ENCODE results near the gene AFF3. TPM values are rescaled to one million over a fixed set of nuclear protein-coding genes. Genes with fewer than 3 reads are reported as not detected.

The AFF3 gene
- total and polyA plus RNA-seq, 2 of the 13 experiments (the other 11 are each of a cell fraction or from before 2014, with no cell fraction given), result not detected

GRCh38 chr2:99504844-99505584, 637.4 kb downstream of the AFF3 start:
- no peak overlapping the region for H3K4me3 ChIP-seq (replicated peaks in 1 of 3; ENCODE audit: insufficient read depth in 1 of 3, low read depth in 2 of 3, low read length in 3 of 3)
- POLR2A ChIA-PET, result no interaction called here
- H3K4me2 ChIP-seq (ENCODE audit: low read depth, low read length), result no peak overlapping the region
- in situ Hi-C loops (cut with HindIII; ENCODE audit: extremely low pct_ligation_motif_present, low pct_unique_long_range_greater_than_20kb) (no loop called here), intact Hi-C loops (cut with micrococcal nuclease; ENCODE audit: unreplicated experiment) (no loop called here)
- no peak overlapping the region for H3K9ac ChIP-seq (ENCODE audit: insufficient read depth, low read depth, low read length)
- no peak for TF ChIP-seq NPAS2 (CRISPR knock-in tag; IDR thresholded peaks at IDR 0.05; ENCODE audit: borderline replicate concordance)
- TF ChIP-seq ZNF251 (CRISPR knock-in tag; IDR thresholded peaks at IDR 0.05), result no peak
- no peak for TF ChIP-seq ZFP82 (CRISPR knock-in tag; IDR thresholded peaks at IDR 0.05; ENCODE audit: borderline replicate concordance)
- no peak for TF ChIP-seq RFX5 (IDR thresholded peaks at IDR 0.05; ENCODE audit: low read depth, low read length)
- TF ChIP-seq TAF1 (CRISPR knock-in tag; IDR thresholded peaks at IDR 0.05), result no peak
- no peak for TF ChIP-seq MIER2 (CRISPR knock-in tag; IDR thresholded peaks at IDR 0.05)
- no peak for TF ChIP-seq CREBL2 (CRISPR knock-in tag; IDR thresholded peaks at IDR 0.05; ENCODE audit: borderline replicate concordance)
- TF ChIP-seq DPF2 (CRISPR knock-in tag; IDR thresholded peaks at IDR 0.05; ENCODE audit: borderline replicate concordance, low read depth), result no peak
- no peak for TF ChIP-seq SP1 (IDR thresholded peaks at IDR 0.05)
- TF ChIP-seq SP1 (CRISPR knock-in tag; IDR thresholded peaks at IDR 0.05), result no peak
- no peak for TF ChIP-seq SMAD1 (CRISPR knock-in tag; IDR thresholded peaks at IDR 0.05; ENCODE audit: borderline replicate concordance, low read depth)
- TF ChIP-seq ZXDC (CRISPR knock-in tag; IDR thresholded peaks at IDR 0.05), result no peak
- no peak for TF ChIP-seq ZSCAN25 (CRISPR knock-in tag; IDR thresholded peaks at IDR 0.05)
- no peak for TF ChIP-seq MAFF (IDR thresholded peaks at IDR 0.05; ENCODE audit: low read depth, low read length)
- TF ChIP-seq IKZF4 (CRISPR knock-in tag; IDR thresholded peaks at IDR 0.05; ENCODE audit: borderline replicate concordance, low read depth, not compliant biosample characterization), result no peak
- TF ChIP-seq NCOA2 (CRISPR knock-in tag; IDR thresholded peaks at IDR 0.05), result no peak
- no peak for TF ChIP-seq XRCC5 (optimal IDR thresholded peaks at IDR 0.05; ENCODE audit: low read length)
- no peak for TF ChIP-seq ZNF432 (CRISPR knock-in tag; IDR thresholded peaks at IDR 0.05; ENCODE audit: borderline replicate concordance)
- TF ChIP-seq ZFP41 (CRISPR knock-in tag; IDR thresholded peaks at IDR 0.05; ENCODE audit: borderline replicate concordance), result no peak
- peaks cover 1 to 14% of the 10 kb centered on the region in 2 experiments; a peak in 3 of 5 replicates for H3K27me3 ChIP-seq (ENCODE audit: control insufficient read depth in 1 of 2, insufficient read depth in 2 of 2, low read length in 2 of 2)
- H2AFZ ChIP-seq (ENCODE audit: low read length), result no peak overlapping the region
- H3K79me2 ChIP-seq (ENCODE audit: insufficient read depth, low read length), result no peaks in the 10 kb centered on the region
- WGBS (ENCODE audit: low lambda C conversion rate), result 4% methylated on average over 4 of the region's 4 CpGs
- ATAC-seq (no peak), DNase-seq (ENCODE audit: low spot score) (no peak), FAIRE-seq (no peak)
- H3K4me1 ChIP-seq (ENCODE audit: insufficient read depth, low read length), result no peaks in the 10 kb centered on the region
- H3K27ac ChIP-seq (ENCODE audit: extremely low read length, insufficient read depth, low read length), result no peak overlapping the region
- no peaks in the 10 kb centered on the region for H4K20me1 ChIP-seq (ENCODE audit: insufficient read depth, low read length)
- BruUV-seq (replicated peaks), result no TSS peak
- H3K36me3 ChIP-seq (replicated peaks in 1 of 2; ENCODE audit: control insufficient read depth in 1 of 2, insufficient read depth in 2 of 2, low read length in 2 of 2), result no peaks in the 10 kb centered on the region
- H3K9me3 ChIP-seq (ENCODE audit: low read length), result no peaks in the 10 kb centered on the region
- CTCF ChIA-PET (ENCODE audit: low intra/inter-chr PET ratio, low total read pairs), result no interaction called here

Data from HepG2 (cell line).